ENCODE results near the gene RIC8B. TPM values are rescaled to one million over a fixed set of nuclear protein-coding genes. Genes with fewer than 3 reads are reported as not detected.

The RIC8B gene
- total RNA-seq, 6 experiments from 2014 or later = 5.9 to 10.6 (median 6.5) TPM

DNA sequence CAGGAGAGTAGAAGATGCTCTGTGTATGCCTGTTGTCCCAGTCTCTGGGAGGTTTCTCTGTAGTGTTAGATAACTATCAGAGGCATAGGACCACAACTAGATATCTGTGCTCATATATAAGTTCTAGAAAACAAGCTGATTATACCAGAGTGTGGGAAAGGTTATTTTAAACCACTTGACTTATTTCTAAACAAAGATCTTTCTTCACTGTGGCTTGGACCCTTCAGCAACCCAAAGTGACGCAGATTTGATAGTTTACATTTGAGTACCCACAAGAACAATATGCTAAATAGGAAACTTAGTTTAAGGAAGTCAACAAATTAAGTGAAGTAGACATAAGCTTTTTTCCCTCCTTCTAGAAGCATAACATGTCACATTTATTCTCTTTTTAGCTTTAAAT lies 41.3 kb downstream of the RIC8B start:
- DNase-seq (no peak), ATAC-seq (no peak)
- H3K4me1 ChIP-seq = no peaks in the 10 kb centered on the region
- H3K27me3 ChIP-seq = no peaks in the 10 kb centered on the region
- intact Hi-C loops (cut with DNase I) = no loop called here
- no peaks in the 10 kb centered on the region for H3K9me3 ChIP-seq
- no peak overlapping the region for H3K27ac ChIP-seq
- 100% methylated on average over 1 of the region's 1 CpG for WGBS (ENCODE audit: insufficient coverage, low coverage, low lambda C conversion rate, missing lambda C conversion rate)
- peaks cover 0 to 12% (median 0%) of the 10 kb centered on the region in 4 donors for H3K36me3 ChIP-seq
- TF ChIP-seq, protein P1, sequence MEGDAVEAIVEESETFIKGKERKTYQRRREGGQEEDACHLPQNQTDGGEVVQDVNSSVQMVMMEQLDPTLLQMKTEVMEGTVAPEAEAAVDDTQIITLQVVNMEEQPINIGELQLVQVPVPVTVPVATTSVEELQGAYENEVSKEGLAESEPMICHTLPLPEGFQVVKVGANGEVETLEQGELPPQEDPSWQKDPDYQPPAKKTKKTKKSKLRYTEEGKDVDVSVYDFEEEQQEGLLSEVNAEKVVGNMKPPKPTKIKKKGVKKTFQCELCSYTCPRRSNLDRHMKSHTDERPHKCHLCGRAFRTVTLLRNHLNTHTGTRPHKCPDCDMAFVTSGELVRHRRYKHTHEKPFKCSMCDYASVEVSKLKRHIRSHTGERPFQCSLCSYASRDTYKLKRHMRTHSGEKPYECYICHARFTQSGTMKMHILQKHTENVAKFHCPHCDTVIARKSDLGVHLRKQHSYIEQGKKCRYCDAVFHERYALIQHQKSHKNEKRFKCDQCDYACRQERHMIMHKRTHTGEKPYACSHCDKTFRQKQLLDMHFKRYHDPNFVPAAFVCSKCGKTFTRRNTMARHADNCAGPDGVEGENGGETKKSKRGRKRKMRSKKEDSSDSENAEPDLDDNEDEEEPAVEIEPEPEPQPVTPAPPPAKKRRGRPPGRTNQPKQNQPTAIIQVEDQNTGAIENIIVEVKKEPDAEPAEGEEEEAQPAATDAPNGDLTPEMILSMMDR (IDR thresholded peaks at IDR 0.05) = no peak
- no peak for TF ChIP-seq POLR2A (IDR thresholded peaks at IDR 0.05)
- H3K4me3 ChIP-seq = no peak overlapping the region

DNA sequence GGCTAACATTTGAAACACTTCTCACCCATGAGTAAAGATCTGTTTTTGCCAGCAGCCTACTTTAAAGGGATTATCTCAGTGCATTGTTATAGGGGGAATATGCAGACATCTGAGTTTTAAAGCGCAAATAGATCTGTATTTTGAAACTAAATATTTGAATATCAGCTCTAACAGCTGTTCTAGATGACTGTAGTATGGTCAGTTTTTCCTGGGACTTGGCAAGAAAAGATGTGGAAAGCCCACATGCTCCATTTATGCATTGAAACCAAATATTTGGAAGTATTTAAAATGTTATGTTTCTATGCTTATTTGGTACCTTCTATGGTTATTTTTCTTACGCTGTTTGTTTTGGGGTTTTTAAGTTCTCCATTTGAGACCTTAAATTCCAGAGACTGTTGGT lies 41.7 kb downstream of the RIC8B start:
- DNase-seq (no peak), ATAC-seq (no peak)
- Histone ChIP-seq H3K4me3 (no peak overlapping the region), H3K27me3 (no peaks in the 10 kb centered on the region), H3K4me1 (no peaks in the 10 kb centered on the region), H3K9me3 (no peaks in the 10 kb centered on the region), H3K36me3 (peaks cover 0 to 12% (median under 1%) of the 10 kb centered on the region in 4 donors), H3K27ac (no peak overlapping the region)
- intact Hi-C loops (cut with DNase I) = no loop called here
- 97% methylated on average over 2 of the region's 2 CpGs for WGBS (ENCODE audit: insufficient coverage, low coverage, low lambda C conversion rate, missing lambda C conversion rate)
- TF ChIP-seq, protein P1 (IDR thresholded peaks at IDR 0.05) = no peak
- no peak for TF ChIP-seq POLR2A (IDR thresholded peaks at IDR 0.05)

DNA sequence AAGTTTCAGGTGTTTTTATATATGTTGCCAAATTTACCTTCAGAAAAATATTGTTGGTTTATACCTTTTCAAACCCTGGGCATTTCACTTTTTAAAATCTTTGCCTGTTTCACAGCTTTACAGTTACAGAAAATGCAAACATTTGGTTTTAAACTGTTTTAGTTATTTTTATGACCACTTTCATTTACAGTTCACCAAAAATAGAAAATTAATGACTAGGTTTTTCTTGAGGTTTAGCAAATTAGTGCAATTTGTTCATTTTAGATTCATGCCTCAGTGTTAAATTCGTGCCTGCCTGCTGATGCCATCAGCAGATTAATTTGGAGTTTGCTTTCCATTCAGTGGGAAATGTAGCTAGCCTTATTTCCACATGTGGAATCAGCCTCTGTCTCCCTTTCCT lies 45.5 kb downstream of the RIC8B start:
- WGBS (ENCODE audit: insufficient coverage, low coverage, low lambda C conversion rate, missing lambda C conversion rate) = 82% methylated on average over 1 of the region's 1 CpG
- no peak overlapping the region for H3K4me3 ChIP-seq
- no peak for ATAC-seq
- H3K4me1 ChIP-seq = no peaks in the 10 kb centered on the region
- H3K27me3 ChIP-seq = no peaks in the 10 kb centered on the region
- DNase-seq = no peak
- TF ChIP-seq, protein P1 (IDR thresholded peaks at IDR 0.05) = no peak
- no peak for TF ChIP-seq POLR2A (IDR thresholded peaks at IDR 0.05)
- intact Hi-C loops (cut with DNase I) = no loop called here
- H3K27ac ChIP-seq = no peak overlapping the region
- peaks cover 0 to 10% (median 2%) of the 10 kb centered on the region in 4 donors for H3K36me3 ChIP-seq
- H3K9me3 ChIP-seq = no peaks in the 10 kb centered on the region

DNA sequence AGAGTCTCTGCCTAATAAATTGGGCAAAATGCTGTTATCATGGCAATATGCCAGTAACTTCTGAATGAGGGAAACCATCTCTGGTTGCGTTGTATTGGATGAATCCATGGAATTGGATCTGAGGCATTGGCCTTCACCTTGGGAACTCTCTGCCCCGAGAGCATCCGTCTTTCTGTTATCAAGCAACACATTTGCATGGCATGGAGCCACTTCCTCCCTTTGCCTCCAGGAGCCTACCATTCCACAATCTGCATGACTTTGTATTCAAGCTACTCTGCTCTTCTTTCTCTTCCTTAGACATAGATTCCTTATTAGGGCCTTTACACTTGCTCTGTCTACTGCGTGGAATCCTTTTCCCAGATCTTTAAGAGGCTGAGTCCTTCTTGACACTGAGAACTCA lies 57.2 kb downstream of the RIC8B start:
- no peaks in the 10 kb centered on the region for H3K4me1 ChIP-seq
- TF ChIP-seq, protein P1 (IDR thresholded peaks at IDR 0.05) = no peak
- no peak for TF ChIP-seq POLR2A (IDR thresholded peaks at IDR 0.05)
- 93% methylated on average over 4 of the region's 4 CpGs for WGBS (ENCODE audit: insufficient coverage, low coverage, low lambda C conversion rate, missing lambda C conversion rate)
- H3K27me3 ChIP-seq = no peaks in the 10 kb centered on the region
- H3K4me3 ChIP-seq = no peak overlapping the region
- intact Hi-C loops (cut with DNase I) = no loop called here
- DNase-seq (no peak), ATAC-seq (no peak)
- no peaks in the 10 kb centered on the region for H3K9me3 ChIP-seq
- H3K27ac ChIP-seq = no peak overlapping the region
- no peaks in the 10 kb centered on the region for H3K36me3 ChIP-seq

DNA sequence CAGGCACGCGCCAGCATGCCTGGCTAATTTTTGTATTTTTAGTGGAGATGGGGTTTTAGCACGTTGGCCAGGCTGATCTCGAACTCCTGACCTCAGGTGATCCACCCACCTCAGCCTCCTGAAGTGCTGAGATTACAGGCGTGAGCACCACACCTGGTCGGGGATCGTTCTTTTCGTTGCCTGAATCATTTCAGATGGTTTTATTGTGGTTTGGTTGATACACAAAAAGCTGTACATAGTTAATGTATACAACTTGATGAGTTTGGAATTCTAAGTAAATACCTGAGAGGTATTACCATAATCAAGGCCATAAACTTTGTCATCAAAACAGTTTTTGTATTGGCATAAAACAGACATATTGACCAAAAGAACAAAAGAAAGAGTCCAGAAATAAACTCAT lies 63.3 kb downstream of the RIC8B start:
- H3K36me3 ChIP-seq = peaks cover 0 to 4% (median 0%) of the 10 kb centered on the region in 4 donors
- ATAC-seq = no peak
- H3K27ac ChIP-seq = no peak overlapping the region
- 97% methylated on average over 8 of the region's 8 CpGs for WGBS (ENCODE audit: insufficient coverage, low coverage, low lambda C conversion rate, missing lambda C conversion rate)
- H3K9me3 ChIP-seq = no peaks in the 10 kb centered on the region
- TF ChIP-seq, protein P1 (IDR thresholded peaks at IDR 0.05) = no peak
- no peak for TF ChIP-seq POLR2A (IDR thresholded peaks at IDR 0.05)
- no peaks in the 10 kb centered on the region for H3K27me3 ChIP-seq
- DNase-seq = no peak
- H3K4me3 ChIP-seq = no peak overlapping the region
- peaks cover 0 to 7% (median 0%) of the 10 kb centered on the region in 4 donors for H3K4me1 ChIP-seq
- intact Hi-C loops (cut with DNase I) = no loop called here
